Osteocyte (in vitro differentiated cells): ENCODE results near the gene RYR2. TPM values are rescaled to one million over a fixed set of nuclear protein-coding genes. Genes with fewer than 3 reads are reported as not detected.

ENCODE experiments used
- DNase-seq: peaks from one replicate; pipeline ENCODE4 v3.0.0; 2021; ENCODE audit warnings: mixed read lengths; ENCODE audit not compliant: unreplicated experiment; ENCODE audit errors: extremely low spot score
- H3K27ac Mint-ChIP-seq: one replicate; pipeline ENCODE4 v1.8.0; 2021; ENCODE audit warnings: mild to moderate bottlenecking, mixed read lengths; ENCODE audit not compliant: unreplicated experiment
- H3K27me3 Mint-ChIP-seq: one replicate; pipeline ENCODE4 v1.8.0; 2021; ENCODE audit warnings: mixed read lengths; ENCODE audit not compliant: unreplicated experiment
- H3K36me3 Mint-ChIP-seq: one replicate; pipeline ENCODE4 v1.8.0; 2021; ENCODE audit warnings: mixed read lengths; ENCODE audit not compliant: unreplicated experiment
- H3K4me1 Mint-ChIP-seq: one replicate; pipeline ENCODE4 v1.8.0; 2021; ENCODE audit warnings: mixed read lengths; ENCODE audit not compliant: unreplicated experiment
- H3K4me3 Mint-ChIP-seq: one replicate; pipeline ENCODE4 v1.8.0; 2021; ENCODE audit warnings: mild to moderate bottlenecking, moderate library complexity, mixed read lengths; ENCODE audit not compliant: unreplicated experiment
- H3K9me3 Mint-ChIP-seq: one replicate; pipeline ENCODE4 v1.8.0; 2021; ENCODE audit warnings: mixed read lengths; ENCODE audit not compliant: unreplicated experiment
- total RNA-seq: library from RNA; stranded (reverse); gene quantifications from 2 replicates; pipeline ENCODE4 v1.2.1, GENCODE V29; 2021
- TF ChIP-seq, protein P1 (sequence below): fragments of 200-600 bp; sonication (generic); IDR thresholded peaks from 2 replicates; pipeline ENCODE4 v1.5.0; 2021; ENCODE audit warnings: antibody characterized with exemption, mild to moderate bottlenecking, moderate library complexity

RYR2 gene
- total RNA-seq, 1 donor from 2014 or later = 0.03 TPM

DNA sequence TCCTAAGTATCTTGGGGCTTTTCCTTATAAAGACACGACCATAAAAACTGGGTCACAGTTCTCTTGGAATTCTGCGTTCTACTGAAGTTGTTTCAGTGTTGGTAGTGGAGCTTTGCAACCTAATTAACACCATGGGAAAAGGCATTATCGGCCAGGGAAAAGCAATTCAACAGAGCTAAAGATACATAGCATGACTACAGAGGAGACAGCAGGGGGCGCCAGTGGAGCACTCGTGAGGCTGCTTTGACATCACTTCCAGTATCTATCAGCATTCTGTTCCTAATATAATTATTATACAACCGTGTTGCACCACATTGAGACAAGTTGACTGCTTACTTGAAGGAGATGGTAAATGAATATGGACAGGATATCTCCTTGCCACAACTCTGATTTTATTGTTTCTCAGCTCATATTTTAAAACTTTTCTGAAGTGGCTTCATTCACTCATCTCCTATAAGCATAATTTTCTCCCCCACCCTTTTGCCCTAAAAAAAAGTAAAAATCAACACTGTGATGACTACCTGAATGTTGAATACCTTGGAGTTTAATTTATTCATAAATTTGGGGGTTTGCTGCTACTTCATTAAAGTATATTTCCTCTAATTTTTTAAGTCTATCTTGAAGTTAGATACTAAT lies 809.3 kb downstream of the RYR2 start:
- H3K9me3 Mint-ChIP-seq = peaks cover 5% of the 10 kb centered on the region
- TF ChIP-seq, protein P1, sequence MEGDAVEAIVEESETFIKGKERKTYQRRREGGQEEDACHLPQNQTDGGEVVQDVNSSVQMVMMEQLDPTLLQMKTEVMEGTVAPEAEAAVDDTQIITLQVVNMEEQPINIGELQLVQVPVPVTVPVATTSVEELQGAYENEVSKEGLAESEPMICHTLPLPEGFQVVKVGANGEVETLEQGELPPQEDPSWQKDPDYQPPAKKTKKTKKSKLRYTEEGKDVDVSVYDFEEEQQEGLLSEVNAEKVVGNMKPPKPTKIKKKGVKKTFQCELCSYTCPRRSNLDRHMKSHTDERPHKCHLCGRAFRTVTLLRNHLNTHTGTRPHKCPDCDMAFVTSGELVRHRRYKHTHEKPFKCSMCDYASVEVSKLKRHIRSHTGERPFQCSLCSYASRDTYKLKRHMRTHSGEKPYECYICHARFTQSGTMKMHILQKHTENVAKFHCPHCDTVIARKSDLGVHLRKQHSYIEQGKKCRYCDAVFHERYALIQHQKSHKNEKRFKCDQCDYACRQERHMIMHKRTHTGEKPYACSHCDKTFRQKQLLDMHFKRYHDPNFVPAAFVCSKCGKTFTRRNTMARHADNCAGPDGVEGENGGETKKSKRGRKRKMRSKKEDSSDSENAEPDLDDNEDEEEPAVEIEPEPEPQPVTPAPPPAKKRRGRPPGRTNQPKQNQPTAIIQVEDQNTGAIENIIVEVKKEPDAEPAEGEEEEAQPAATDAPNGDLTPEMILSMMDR = peak; percentile 53
- no peak overlapping the region for H3K27ac Mint-ChIP-seq
- DNase-seq = no peak
- H3K36me3 Mint-ChIP-seq = no peaks in the 10 kb centered on the region
- H3K4me3 Mint-ChIP-seq = no peak overlapping the region
- no peaks in the 10 kb centered on the region for H3K4me1 Mint-ChIP-seq
- no peaks in the 10 kb centered on the region for H3K27me3 Mint-ChIP-seq

- no peaks in the 10 kb centered on the region for H3K4me1 Mint-ChIP-seq
- peaks cover 5% of the 10 kb centered on the region for H3K9me3 Mint-ChIP-seq
- H3K4me3 Mint-ChIP-seq = no peak overlapping the region
- no peaks in the 10 kb centered on the region for H3K36me3 Mint-ChIP-seq
- H3K27ac Mint-ChIP-seq = no peak overlapping the region
- TF ChIP-seq, protein P1 = no peak
- no peaks in the 10 kb centered on the region for H3K27me3 Mint-ChIP-seq
- DNase-seq = no peak
These were observed 810.4 kb downstream of the RYR2 start for GRCh38 chr1:237852342-237852741.

DNA sequence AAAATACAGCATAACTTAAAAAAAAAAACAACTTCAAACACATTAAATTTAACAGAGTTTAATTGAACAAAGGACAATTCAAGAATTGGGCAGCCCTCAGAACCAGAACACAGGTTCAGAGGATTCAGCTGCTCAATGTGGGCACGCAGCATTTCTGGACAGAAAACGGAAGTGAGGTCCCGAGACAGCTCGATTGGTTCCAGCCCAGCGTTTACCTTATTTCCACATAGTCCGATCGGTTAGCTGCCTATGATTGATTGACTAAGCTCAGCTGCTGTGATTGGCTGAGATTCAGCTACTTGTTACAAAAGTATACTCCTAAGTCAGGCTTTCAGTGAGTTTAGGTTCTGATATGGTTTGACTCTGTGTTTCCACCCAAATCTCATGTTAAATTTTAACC lies 815.5 kb downstream of the RYR2 start:
- H3K36me3 Mint-ChIP-seq = no peaks in the 10 kb centered on the region
- peaks cover 2% of the 10 kb centered on the region for H3K27me3 Mint-ChIP-seq
- no peak for DNase-seq
- TF ChIP-seq, protein P1 = no peak
- no peaks in the 10 kb centered on the region for H3K9me3 Mint-ChIP-seq
- no peak overlapping the region for H3K4me3 Mint-ChIP-seq
- H3K27ac Mint-ChIP-seq = no peak overlapping the region
- H3K4me1 Mint-ChIP-seq = no peaks in the 10 kb centered on the region

GRCh38 chr1:237858992-237859391 lies 817.0 kb downstream of the RYR2 start:
- no peak overlapping the region for H3K27ac Mint-ChIP-seq
- no peak for DNase-seq
- no peaks in the 10 kb centered on the region for H3K36me3 Mint-ChIP-seq
- H3K9me3 Mint-ChIP-seq = no peaks in the 10 kb centered on the region
- no peak overlapping the region for H3K4me3 Mint-ChIP-seq
- no peaks in the 10 kb centered on the region for H3K4me1 Mint-ChIP-seq
- TF ChIP-seq, protein P1 = no peak
- H3K27me3 Mint-ChIP-seq = peaks cover 2% of the 10 kb centered on the region

DNA sequence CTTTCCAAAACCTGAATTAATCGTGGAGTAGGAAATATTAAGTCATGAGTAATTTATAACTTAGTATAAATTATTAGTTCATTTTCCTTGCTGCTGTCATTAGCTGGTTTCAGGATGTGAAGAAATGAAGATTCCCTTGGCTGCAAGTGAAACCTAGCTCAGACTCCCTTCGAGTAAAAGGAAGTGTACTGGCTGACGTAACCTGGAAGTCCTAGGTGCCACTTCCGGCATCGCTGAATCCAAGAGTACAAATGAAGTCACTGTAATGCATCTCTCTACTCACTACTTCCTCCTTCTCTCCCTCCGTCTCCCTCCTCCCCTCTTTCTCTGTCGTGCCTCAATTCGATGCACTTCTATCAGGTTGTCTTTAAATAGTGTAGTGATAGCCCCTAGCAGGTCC lies 820.0 kb downstream of the RYR2 start:
- TF ChIP-seq, protein P1 = no peak
- H3K36me3 Mint-ChIP-seq = no peaks in the 10 kb centered on the region
- no peaks in the 10 kb centered on the region for H3K9me3 Mint-ChIP-seq
- peaks cover 2% of the 10 kb centered on the region for H3K27me3 Mint-ChIP-seq
- H3K4me1 Mint-ChIP-seq = peaks cover 8% of the 10 kb centered on the region
- no peak overlapping the region for H3K4me3 Mint-ChIP-seq
- H3K27ac Mint-ChIP-seq = no peak overlapping the region
- no peak for DNase-seq
